Epithelial cell of proximal tubule (primary cell): Measurements from ENCODE around the gene CLDN10. TPM values are rescaled to one million over a fixed set of nuclear protein-coding genes. Genes with fewer than 3 reads are reported as not detected.

ENCODE experiments used
- total RNA-seq: library from RNA; depleted of rRNA; stranded (reverse); fragments of >200 nt; gene quantifications from 2 replicates; pipeline ENCODE4 v1.2.3, GENCODE V29; 2015

Gene CLDN10
- total RNA-seq, 1 donor from 2014 or later = 65.2 TPM

Other genes starting within 250 kb of the CLDN10 start
- gene DZIP1, start 92.0 kb downstream of the CLDN10 start, total RNA-seq = 16.7 and 18.3 TPM in 2 replicates
- 21.4 and 24.9 TPM in 2 replicates for gene DNAJC3, start 124.4 kb downstream of the CLDN10 start, total RNA-seq